IMR-90 (cell line): ENCODE measurements around the gene MEGF6.

Experiments
- BHLHE40 ChIP-seq: fragments of 150-350 bp; IDR thresholded peaks from 2 replicates; pipeline ENCODE4 v1.6.1; 2016; ENCODE audit warnings: mild to moderate bottlenecking, low read depth, low read length
- CEBPB ChIP-seq: IDR thresholded peaks from 2 replicates; pipeline ENCODE4 v1.6.1; 2012; ENCODE audit warnings: low read depth, low read length, improper control_type of control experiment
- CHD1 ChIP-seq: IDR thresholded peaks from 2 replicates; pipeline ENCODE4 v1.6.1; 2012; ENCODE audit warnings: low read depth, low read length, improper control_type of control experiment
- CTCF ChIP-seq: conservative IDR thresholded peaks from 2 replicates; pipeline ENCODE4 v1.5.1; 2012; ENCODE audit warnings: mild to moderate bottlenecking, low read depth, low read length, improper control_type of control experiment
- ELK1 ChIP-seq: fragments of 150-350 bp; IDR thresholded peaks from 2 replicates; pipeline ENCODE4 v1.6.1; 2016; ENCODE audit warnings: low read depth, mild to moderate bottlenecking, low read length, moderate library complexity, borderline replicate concordance
- MAFK ChIP-seq: IDR thresholded peaks from 2 replicates; pipeline ENCODE4 v1.6.1; 2012; ENCODE audit warnings: low read depth, low read length, improper control_type of control experiment
- MAZ ChIP-seq: IDR thresholded peaks from 2 replicates; pipeline ENCODE4 v1.6.1; 2012; ENCODE audit warnings: low read depth, mild to moderate bottlenecking, low read length, improper control_type of control experiment, moderate library complexity, borderline replicate concordance
- MXI1 ChIP-seq: IDR thresholded peaks from 2 replicates; pipeline ENCODE4 v1.6.1; 2012; ENCODE audit warnings: low read depth, mild to moderate bottlenecking, low read length, moderate library complexity, borderline replicate concordance
- POLR2A ChIP-seq: IDR thresholded peaks from 2 replicates; pipeline ENCODE4 v1.6.1; 2012; ENCODE audit warnings: mild to moderate bottlenecking, low read depth, low read length
- RAD21 ChIP-seq: IDR thresholded peaks from 2 replicates; pipeline ENCODE4 v1.6.1; 2012; ENCODE audit warnings: low read length, improper control_type of control experiment
- RCOR1 ChIP-seq: IDR thresholded peaks from 2 replicates; pipeline ENCODE4 v1.6.1; 2012; ENCODE audit warnings: mild to moderate bottlenecking, low read length, improper control_type of control experiment; ENCODE audit not compliant: insufficient replicate concordance
- RFX5 ChIP-seq: IDR thresholded peaks from 2 replicates; pipeline ENCODE4 v1.8.0; 2012; ENCODE audit warnings: low read depth, mild to moderate bottlenecking, low read length, moderate library complexity

GRCh38 chr1:3491291-3492246 is 119.7 kb downstream of the MEGF6 start:
- TF ChIP-seq CTCF = peak; percentile 89
- TF ChIP-seq MAFK = no peak
- no peak for TF ChIP-seq BHLHE40
- no peak for TF ChIP-seq RCOR1
- TF ChIP-seq RAD21 = peak; percentile 90
- TF ChIP-seq RFX5 = no peak
- TF ChIP-seq ELK1 = no peak
- peak; percentile 69; the same call in 1 of the 2 replicates for TF ChIP-seq MAZ
- no peak for TF ChIP-seq CHD1
- no peak for TF ChIP-seq POLR2A
- no peak for TF ChIP-seq MXI1
- no peak for TF ChIP-seq CEBPB
